ENCODE data around the gene C2.
"Not testable (repeated sequence)": the region's sequence is repeated elsewhere in the genome, so short reads cannot be mapped to it uniquely, and the experiment has no call there.

Gene C2

DNA sequence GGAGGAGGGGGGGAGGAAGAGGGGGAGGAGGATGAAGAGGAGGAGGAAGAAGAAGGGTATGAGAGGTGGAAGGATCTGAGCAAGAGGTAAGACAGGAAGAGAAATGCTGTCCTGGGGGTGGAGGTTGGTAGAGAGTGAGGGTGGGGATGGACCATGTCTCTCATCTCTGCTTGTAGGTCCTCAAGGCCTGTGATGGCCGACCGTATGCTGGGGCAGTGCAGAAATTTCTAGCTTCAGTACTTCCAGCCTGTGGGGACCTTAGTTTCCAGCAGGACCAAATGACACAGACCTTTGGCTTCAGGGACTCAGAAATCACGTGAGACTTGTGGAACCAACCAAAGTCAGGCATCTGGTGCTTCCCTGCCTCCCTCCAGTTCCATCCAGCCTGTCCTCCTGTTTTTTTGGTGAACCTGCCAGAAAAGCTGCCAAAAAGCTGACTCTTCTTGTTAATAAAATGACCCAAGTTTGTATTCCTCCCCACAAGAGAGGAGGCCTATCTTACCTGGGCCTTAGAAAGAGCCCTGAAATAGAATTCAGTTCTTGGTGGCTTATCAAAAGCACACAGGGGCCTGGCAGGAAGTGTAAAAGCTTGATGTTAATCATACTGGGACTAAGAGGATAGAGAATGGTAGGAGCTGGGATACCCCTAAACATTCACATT is 51.9 kb downstream of the C2 start:
- no peak for DNase-seq

GRCh38 chr6:31980195-31980876 is 52.8 kb downstream of the C2 start:
- DNase-seq, result not testable (repeated sequence)

- not testable (repeated sequence) for DNase-seq
Observed at GRCh38 chr6:31980998-31981397, 53.5 kb downstream of the C2 start.

DNA sequence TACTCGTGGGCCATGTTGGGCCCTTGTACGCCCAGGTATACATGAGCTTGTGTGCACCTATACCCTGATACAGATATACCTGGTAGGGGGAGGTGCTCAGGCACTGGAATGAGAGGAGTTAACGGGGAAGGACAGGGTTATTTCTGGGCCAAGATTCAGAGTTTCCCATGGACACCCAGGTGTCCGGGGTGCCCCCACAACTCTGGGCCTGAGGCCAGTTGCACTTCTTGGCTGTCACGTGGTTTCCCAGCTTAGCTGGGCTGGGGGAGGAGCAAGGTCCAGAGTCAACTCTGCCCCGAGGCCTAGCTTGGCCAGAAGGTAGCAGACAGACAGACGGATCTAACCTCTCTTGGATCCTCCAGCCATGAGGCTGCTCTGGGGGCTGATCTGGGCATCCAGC is 54.2 kb downstream of the C2 start, which contains the start of gene C4A:
Gene C4A (plus strand): TSS at position 314 of the 400 bp plus-strand sequence. CDS start 51 bp downstream, at position 365.
- not testable (repeated sequence) for DNase-seq

- not testable (repeated sequence) for DNase-seq
Observed at GRCh38 chr6:31989363-31989762, 61.8 kb downstream of the C2 start.

GRCh38 chr6:31994421-31994820 is 66.9 kb downstream of the C2 start:
- not testable (repeated sequence) for DNase-seq

All from activated CD4-positive, alpha-beta T cell treated with anti-CD3 and anti-CD28 coated beads, Interleukin-2, Interleukin-6, amounts not matched to agents 100 ng/mL and 50 ng/mL, durations not matched to agents 16 hours and 8 hours (primary cell).